Measurements from ENCODE around the gene KANK4.

Gene KANK4

DNA sequence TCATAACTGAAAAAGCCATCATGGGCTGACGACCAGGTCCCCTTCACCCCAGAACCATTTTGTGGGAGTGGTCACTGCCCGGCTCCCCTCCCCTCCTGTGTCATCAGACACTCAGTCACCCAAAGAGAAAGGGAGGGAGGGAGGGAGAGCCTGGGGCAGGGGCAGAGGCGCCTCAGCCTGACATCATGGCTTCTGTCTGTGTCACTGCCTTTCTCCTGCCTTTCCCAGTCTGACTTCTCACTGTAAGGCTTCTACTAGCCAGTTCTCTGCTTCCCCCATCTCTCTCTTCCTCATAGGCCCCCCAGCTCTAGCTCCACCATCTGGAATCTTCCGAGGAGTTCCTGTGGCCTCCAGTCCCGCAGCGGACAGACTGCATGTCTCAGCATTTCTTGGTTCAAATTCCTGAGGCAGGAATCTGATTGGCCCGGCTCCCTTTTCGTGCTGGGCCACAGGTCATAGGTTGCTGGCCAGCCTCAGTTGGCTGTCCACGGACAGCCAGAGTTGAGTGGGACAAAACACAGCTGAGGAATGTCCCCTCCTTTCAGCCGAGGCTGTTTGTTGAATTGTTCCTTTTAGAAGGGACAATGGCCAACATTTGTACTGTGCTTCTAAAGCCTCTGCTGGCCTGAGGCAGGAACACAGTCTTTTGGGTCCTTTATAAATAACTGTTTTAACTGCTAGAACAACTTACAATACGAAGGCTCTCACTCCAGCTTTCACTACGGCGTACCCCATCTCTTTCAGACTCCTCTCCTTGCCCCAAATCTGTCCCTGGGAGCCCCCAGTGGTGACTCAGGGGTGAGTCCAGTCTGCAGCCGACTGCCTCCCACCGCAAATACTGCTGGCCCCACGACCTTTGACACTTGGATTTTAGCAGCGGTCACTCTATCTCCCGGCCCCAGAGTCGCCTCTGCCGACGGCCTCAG lies 18.7 kb upstream of the KANK4 start:
- DNase-seq (ENCODE audit: low read depth in 1 of 2, low spot score in 1 of 2): no peak

- no peak for DNase-seq (ENCODE audit: low read depth in 1 of 2, low spot score in 1 of 2)
Observed at GRCh38 chr1:62336995-62337705, 17.9 kb upstream of the KANK4 start.

- DNase-seq (ENCODE audit: low read depth in 1 of 2, low spot score in 1 of 2): no peak
Observed at GRCh38 chr1:62336638-62336994, 17.4 kb upstream of the KANK4 start.

GRCh38 chr1:62335656-62336055 lies 16.4 kb upstream of the KANK4 start:
- no peak for DNase-seq (ENCODE audit: low read depth in 1 of 2, low spot score in 1 of 2)

DNA sequence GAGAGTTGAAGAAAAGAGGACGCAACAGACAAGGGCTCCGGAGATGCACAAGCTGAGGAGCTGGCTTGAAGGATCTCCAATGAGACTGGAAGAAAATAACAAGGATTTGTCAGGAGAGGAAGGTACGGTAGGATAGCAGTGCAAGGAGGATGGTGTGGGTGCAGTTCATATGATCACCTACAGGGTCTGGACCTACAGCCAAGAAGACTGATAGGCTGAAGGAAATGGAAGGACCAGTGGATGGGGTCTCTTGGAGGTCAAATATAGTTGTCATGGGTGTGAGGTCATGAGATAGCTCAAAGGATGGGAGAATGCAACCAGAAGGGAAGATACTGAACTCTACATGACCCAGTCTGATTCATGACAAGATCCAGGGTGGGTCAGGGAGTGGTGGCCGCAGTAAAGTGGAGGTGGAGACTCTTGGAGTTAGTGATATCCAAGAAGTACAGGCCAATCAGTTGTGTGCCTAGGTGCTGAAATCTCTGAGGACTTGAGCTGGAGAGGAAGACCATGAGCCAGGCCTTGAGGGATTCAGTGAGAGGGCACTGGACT lies 15.3 kb upstream of the KANK4 start:
- no peak for DNase-seq (ENCODE audit: low read depth in 1 of 2, low spot score in 1 of 2)

GRCh38 chr1:62333441-62333840 lies 14.2 kb upstream of the KANK4 start:
- DNase-seq (ENCODE audit: low read depth in 1 of 2, low spot score in 1 of 2): no peak

DNA sequence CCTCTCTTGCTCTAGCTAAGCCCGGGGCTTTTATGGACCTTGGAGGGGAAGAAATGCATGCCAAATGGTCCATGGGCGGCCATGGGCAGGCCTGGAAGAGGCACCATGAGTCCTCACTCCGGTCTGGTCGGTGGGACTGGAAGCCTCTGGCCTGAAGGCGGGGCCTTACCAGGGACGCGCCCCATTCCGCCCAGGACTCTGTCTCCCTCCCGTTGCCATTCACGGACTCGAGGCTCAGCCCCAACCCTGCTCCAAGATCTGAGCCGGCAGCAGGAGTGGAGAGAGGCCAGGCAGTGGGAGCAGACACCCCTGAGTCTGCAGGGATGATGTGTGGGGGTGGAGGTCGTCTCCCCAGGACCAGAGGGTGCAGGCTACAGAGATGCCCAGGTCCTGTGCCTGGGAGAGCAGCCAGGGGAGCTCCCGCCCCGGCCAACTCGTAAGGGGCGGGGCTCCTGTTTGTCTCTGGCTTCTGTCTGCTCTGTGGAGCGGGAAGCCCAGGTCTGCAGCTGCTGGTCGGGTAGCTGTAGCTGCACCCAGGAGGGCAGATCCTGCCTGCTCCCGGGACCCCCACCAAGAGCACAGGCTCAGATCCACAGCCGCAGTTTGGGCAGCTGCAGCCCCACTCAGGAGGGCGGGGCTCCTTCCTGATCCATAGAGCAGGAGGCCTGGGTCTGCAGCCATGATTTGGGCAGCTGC lies 8.3 kb upstream of the KANK4 start:
- DNase-seq (ENCODE audit: low read depth in 1 of 2, low spot score in 1 of 2): no peak

GRCh38 chr1:62325681-62326080 lies 6.4 kb upstream of the KANK4 start:
- no peak for DNase-seq (ENCODE audit: low read depth in 1 of 2, low spot score in 1 of 2)

DNA sequence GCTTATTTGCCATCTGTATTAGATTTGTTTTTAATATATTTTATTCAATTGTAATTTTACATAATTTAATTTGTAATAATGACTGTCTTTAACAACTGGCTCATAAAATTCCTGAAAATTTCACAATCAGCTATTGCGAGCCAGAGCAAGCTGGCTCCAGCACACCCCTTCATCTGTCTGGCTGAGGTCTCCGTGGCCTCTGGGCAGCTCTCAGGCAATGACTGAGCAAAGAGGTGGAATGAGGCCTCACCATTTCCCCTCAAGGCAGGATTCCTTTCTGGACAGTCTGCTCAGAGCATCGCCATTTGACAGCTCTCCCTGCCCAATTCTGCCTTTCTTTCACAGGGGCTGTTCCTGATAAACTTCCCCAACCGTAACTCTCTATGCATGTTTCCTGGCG lies 5.8 kb upstream of the KANK4 start:
- no peak for DNase-seq (ENCODE audit: low read depth in 1 of 2, low spot score in 1 of 2)

GRCh38 chr1:62321446-62321845 lies 2.2 kb upstream of the KANK4 start:
- no peak for DNase-seq (ENCODE audit: low read depth in 1 of 2, low spot score in 1 of 2)

- no peak for DNase-seq (ENCODE audit: low read depth in 1 of 2, low spot score in 1 of 2)
Observed at GRCh38 chr1:62318320-62318755, 896 bp downstream of the KANK4 start.

DNA sequence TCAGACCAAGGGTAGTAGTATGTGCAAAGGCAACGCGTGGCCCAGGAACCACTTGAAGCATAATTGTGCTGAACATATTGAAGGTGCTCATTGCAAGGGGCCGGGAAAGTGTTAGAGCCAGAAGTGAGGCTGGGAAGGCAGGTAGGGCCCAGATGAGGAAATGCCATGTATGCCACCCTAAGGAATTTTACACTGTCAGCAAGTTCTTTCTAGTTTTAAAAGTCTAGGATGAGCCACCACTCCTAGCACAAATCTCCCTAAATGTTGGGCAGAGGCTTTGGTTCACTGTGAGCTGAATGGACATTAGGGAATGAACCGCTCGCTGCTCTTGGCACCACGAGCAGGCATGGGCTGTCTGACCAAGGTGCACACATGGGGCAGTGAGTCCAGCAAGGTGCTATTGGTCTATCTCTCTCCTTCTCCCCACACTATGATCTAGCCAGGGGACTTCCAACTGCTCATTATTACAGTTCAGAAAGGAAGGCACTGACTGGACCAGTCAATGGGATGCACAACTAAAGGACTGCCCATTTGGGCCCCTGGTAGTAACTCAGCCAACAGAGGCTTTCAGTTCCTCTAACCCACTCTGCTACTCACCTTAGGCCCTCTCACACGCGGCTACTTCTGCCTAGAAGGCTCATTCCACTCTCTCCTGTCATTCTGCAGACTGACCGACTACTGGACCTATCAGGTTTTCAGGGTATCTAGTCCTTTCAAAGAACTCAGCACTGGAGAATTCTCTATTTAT lies 2.0 kb downstream of the KANK4 start:
- DNase-seq (ENCODE audit: low read depth in 1 of 2, low spot score in 1 of 2): no peak

DNA sequence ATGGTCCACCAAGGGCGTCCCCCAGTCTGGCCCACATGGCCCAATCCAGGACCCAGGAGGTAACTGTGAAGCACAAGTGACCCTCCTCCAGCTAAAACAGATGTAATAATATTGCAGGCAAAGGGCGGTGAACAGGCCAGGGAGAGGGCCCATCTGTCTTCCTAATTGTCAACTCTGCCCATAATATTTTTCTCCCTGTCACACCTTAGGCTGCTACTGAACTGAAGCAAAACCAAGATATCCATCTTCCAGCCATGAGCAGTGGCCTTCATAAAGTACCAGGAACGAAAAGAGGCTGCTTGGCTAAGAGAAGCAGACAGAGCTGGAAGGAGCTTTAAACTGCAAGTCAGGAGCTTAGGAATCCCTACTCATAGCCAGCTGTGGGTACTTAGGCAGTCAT lies 3.1 kb downstream of the KANK4 start:
- no peak for DNase-seq (ENCODE audit: low read depth in 1 of 2, low spot score in 1 of 2)

DNA sequence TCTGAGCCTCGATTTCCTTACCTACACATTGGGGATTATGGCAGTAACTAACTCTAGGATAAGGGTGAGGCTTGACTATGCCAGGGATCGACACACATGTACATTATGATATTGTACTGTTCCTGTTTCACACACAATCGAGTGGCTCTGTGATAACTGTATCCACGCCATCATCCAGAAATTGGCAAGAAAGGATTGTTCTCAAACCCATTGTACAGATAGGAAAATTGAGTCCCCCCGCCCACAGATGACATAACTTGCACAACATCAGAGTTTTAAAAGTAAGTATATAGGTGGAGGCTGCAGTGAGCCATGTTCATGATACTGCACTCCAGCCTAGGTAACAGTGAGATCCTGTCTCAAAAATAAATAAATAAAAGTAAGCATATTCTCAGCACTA lies 3.8 kb downstream of the KANK4 start:
- DNase-seq (ENCODE audit: low read depth in 1 of 2, low spot score in 1 of 2): no peak

GRCh38 chr1:62314454-62315350 lies 4.5 kb downstream of the KANK4 start:
- DNase-seq (ENCODE audit: low read depth in 1 of 2, low spot score in 1 of 2): no peak

DNA sequence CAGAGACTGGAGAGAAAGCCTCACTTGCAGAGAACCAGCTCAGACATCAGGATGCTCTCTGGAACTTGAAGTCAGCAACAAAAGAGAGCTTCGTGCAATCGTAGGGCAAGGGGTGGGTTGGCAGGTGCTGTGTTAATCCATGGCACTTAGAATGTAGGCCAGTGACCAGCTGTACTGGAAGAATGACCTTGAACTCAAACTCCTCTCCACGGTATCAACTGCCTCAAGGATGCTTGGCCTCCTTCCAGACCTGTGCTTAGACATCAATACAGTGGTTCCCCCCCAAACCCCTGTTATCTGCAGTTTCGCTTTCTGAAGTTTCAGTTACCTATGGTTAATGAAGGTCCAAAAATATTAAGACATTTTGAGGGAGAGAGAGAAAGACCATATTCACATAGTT lies 6.5 kb downstream of the KANK4 start:
- no peak for DNase-seq (ENCODE audit: low read depth in 1 of 2, low spot score in 1 of 2)

DNA sequence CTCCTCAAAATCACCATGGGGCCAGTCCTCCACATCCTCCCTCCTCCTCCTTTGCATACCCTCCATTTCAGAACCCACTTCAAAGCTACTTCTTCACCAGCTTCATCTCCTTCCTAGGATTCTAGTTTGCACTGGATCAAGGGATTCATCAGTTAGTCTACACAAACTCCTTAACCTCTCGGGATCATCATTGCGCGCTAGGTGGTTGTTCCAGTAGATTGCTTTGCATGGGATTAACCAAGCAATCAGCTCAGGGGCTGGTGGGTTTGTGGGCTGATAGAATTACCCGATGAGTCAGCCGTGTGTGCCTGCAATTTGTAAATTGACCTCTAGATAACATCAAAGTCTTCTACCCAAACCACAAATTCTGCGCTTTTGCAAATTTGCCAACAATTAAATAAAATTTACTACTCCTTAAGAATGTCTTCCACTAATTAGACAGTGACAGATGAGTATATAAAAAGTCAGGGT lies 7.7 kb downstream of the KANK4 start:
- no peak for DNase-seq (ENCODE audit: low read depth in 1 of 2, low spot score in 1 of 2)

DNA sequence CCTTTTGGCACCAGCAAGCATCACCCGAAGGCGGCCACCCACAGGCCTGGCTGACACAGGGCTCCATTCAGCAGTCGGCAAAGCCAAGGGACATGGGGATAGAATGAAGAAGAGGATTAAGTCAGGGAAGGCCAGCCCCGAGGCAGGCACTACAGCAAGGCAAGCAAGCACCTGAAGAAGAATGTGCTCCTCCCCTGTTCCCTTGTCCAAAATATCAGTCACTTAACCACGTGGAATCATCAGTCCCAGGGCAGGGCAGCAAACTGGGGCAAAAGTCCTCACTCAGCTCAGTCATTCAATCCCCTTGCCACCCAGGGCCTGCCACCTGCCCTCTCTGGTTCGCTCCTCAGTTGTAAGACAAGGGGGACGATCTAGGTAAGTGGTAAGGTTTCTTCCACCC lies 9.3 kb downstream of the KANK4 start:
- DNase-seq (ENCODE audit: low read depth in 1 of 2, low spot score in 1 of 2): no peak

- no peak for DNase-seq (ENCODE audit: low read depth in 1 of 2, low spot score in 1 of 2)
Observed at GRCh38 chr1:62308606-62309005, 10.6 kb downstream of the KANK4 start.
